ENCODE results near the gene FAM20C.
A peak's percentile ranks its signal among the peaks of the same experiment; 100 is the strongest.
"Not testable (repeated sequence)": the region's sequence is repeated elsewhere in the genome, so short reads cannot be mapped to it uniquely, and the experiment has no call there.

Gene FAM20C

GRCh38 chr7:228610-229009, 36.2 kb downstream of the FAM20C start:
- DNase-seq (ENCODE audit: low spot score): no peak

GRCh38 chr7:229184-229964, 37.0 kb downstream of the FAM20C start:
- peak; percentile 85 for DNase-seq (ENCODE audit: low spot score)

- no peak for DNase-seq (ENCODE audit: low spot score)
Observed at GRCh38 chr7:230274-230673, 37.9 kb downstream of the FAM20C start.

- no peak for DNase-seq (ENCODE audit: low spot score)
Observed at GRCh38 chr7:231030-231857, 38.9 kb downstream of the FAM20C start.

GRCh38 chr7:231858-232246, 39.5 kb downstream of the FAM20C start:
- DNase-seq (ENCODE audit: low spot score): no peak

- DNase-seq (ENCODE audit: low spot score): peak; percentile 33
Observed at GRCh38 chr7:232410-233248, 40.3 kb downstream of the FAM20C start.

GRCh38 chr7:233249-234035, 41.1 kb downstream of the FAM20C start:
- no peak for DNase-seq (ENCODE audit: low spot score)

GRCh38 chr7:234051-234707, 41.8 kb downstream of the FAM20C start:
- no peak for DNase-seq (ENCODE audit: low spot score)

GRCh38 chr7:234708-235553, 42.6 kb downstream of the FAM20C start:
- DNase-seq (ENCODE audit: low spot score): peak; percentile 41

GRCh38 chr7:235576-236395, 43.4 kb downstream of the FAM20C start:
- DNase-seq (ENCODE audit: low spot score): peak; percentile 48

GRCh38 chr7:236967-237366, 44.6 kb downstream of the FAM20C start:
- no peak for DNase-seq (ENCODE audit: low spot score)

- no peak for DNase-seq (ENCODE audit: low spot score)
Observed at GRCh38 chr7:237385-237784, 45.0 kb downstream of the FAM20C start.

GRCh38 chr7:240146-240676, 47.8 kb downstream of the FAM20C start:
- DNase-seq (ENCODE audit: low spot score): no peak

GRCh38 chr7:240887-241421, 48.6 kb downstream of the FAM20C start:
- DNase-seq (ENCODE audit: low spot score): no peak

GRCh38 chr7:241513-241912, 49.1 kb downstream of the FAM20C start:
- DNase-seq (ENCODE audit: low spot score): no peak

- DNase-seq (ENCODE audit: low spot score): not testable (repeated sequence)
Observed at GRCh38 chr7:242826-243579, 50.6 kb downstream of the FAM20C start.

GRCh38 chr7:243580-243978, 51.2 kb downstream of the FAM20C start:
- DNase-seq (ENCODE audit: low spot score): not testable (repeated sequence)

GRCh38 chr7:244974-245373, 52.6 kb downstream of the FAM20C start:
- no peak for DNase-seq (ENCODE audit: low spot score)

All from Ammon's horn (tissue), 1 donor.